PC-9 (cell line): ENCODE measurements around the gene RAB26. TPM values are rescaled to one million over a fixed set of nuclear protein-coding genes. Genes with fewer than 3 reads are reported as not detected.
"Not testable (repeated sequence)": the region's sequence is repeated elsewhere in the genome, so short reads cannot be mapped to it uniquely, and the experiment has no call there.

Source experiments
- BruUV-seq: library from RNA; stranded (reverse); fragments of 400-500 nt; replicated peaks from 2 replicates; lab custom pipeline; 2021; lab: Mats Ljungman, UMichigan
- CTCF ChIA-PET: fragments of 300-600 bp; sonication (Branson Sonifier 250); formaldehyde crosslinking; loops from one replicate; lab custom pipeline; 2022; ENCODE audit warnings: antibody characterized with exemption; lab: Charles Lee
- POLR2A ChIA-PET: fragments of 300-600 bp; sonication (Branson Sonifier 250); formaldehyde crosslinking; loops from one replicate; lab custom pipeline; 2022; ENCODE audit warnings: antibody characterized with exemption; ENCODE audit not compliant: unreplicated experiment; lab: Charles Lee
- DNase-seq, 2 experiments: peaks; one replicate each; pipeline versions ENCODE4 v3.0.0 to v3.0.0-alpha.2; 2015 to 2022; ENCODE audit warnings: mixed read lengths in 1 of 2
- H2AFZ ChIP-seq: fragments of 200-600 bp; sonication (generic); 2 replicates; pipeline ENCODE4 v1.8.1; 2017; ENCODE audit warnings: antibody characterized with exemption
- H3F3A ChIP-seq: fragments of 200-600 bp; sonication (generic); 2 replicates; pipeline ENCODE4 v1.8.1; 2017; ENCODE audit warnings: antibody characterized with exemption, mild to moderate bottlenecking, low read depth; ENCODE audit not compliant: insufficient read depth
- H3K27ac ChIP-seq: fragments of 200-600 bp; sonication (generic); 2 replicates; pipeline ENCODE4 v1.6.1; 2016; ENCODE audit warnings: mixed run types
- H3K27me3 ChIP-seq: fragments of 200-600 bp; sonication (generic); 2 replicates; pipeline ENCODE4 v1.6.1; 2016; ENCODE audit warnings: low read depth, mixed run types; ENCODE audit not compliant: insufficient read depth
- H3K36me3 ChIP-seq: fragments of 200-600 bp; sonication (generic); 2 replicates; pipeline ENCODE4 v1.6.1; 2016; ENCODE audit warnings: low read depth, mixed run types
- H3K4me1 ChIP-seq: fragments of 200-600 bp; sonication (generic); replicated peaks from 2 replicates; pipeline ENCODE4 v1.6.1; 2016; ENCODE audit warnings: mixed run types; ENCODE audit not compliant: insufficient read depth
- H3K4me2 ChIP-seq: fragments of 200-600 bp; sonication (generic); 2 replicates; pipeline ENCODE4 v1.6.1; 2017; ENCODE audit warnings: mixed run types
- H3K4me3 ChIP-seq: fragments of 200-600 bp; sonication (generic); 2 replicates; pipeline ENCODE4 v1.6.1; 2016; ENCODE audit warnings: mixed run types
- H3K79me2 ChIP-seq: fragments of 200-600 bp; sonication (generic); 2 replicates; pipeline ENCODE4 v1.6.1; 2017; ENCODE audit warnings: low read depth, mixed run types
- H3K9me2 ChIP-seq: fragments of 200-600 bp; sonication (generic); 2 replicates; pipeline ENCODE4 v1.8.1; 2017; ENCODE audit warnings: mild to moderate bottlenecking; ENCODE audit not compliant: insufficient read depth
- H3K9me3 ChIP-seq: fragments of 200-600 bp; sonication (generic); 2 replicates; pipeline ENCODE4 v1.8.1; 2016; ENCODE audit warnings: low read depth; ENCODE audit not compliant: insufficient read depth
- H4K20me1 ChIP-seq: fragments of 200-600 bp; sonication (generic); 2 replicates; pipeline ENCODE4 v1.8.1; 2017; ENCODE audit not compliant: insufficient read depth
- intact Hi-C: fragments of 100-400 bp; cut with micrococcal nuclease; formaldehyde crosslinking; loops from one replicate; pipeline ENCODE4 v1.10.0; 2022; ENCODE audit not compliant: unreplicated experiment
- total RNA-seq: library from RNA; stranded (reverse); gene quantifications from 2 replicates; pipeline ENCODE4 v1.2.3, GENCODE V29; 2021

The RAB26 gene
- total RNA-seq, 1 experiment from 2014 or later, result 31.3 TPM

GRCh38 chr16:2110332-2111008 lies 38.0 kb upstream of the RAB26 start:
- BruUV-seq, H3K9me3 ChIP-seq, H3K4me1 ChIP-seq, H3K79me2 ChIP-seq, H3K27ac ChIP-seq, H3K4me2 ChIP-seq, H3K27me3 ChIP-seq, H3F3A ChIP-seq, H3K9me2 ChIP-seq, CTCF ChIA-PET, DNase-seq, intact Hi-C loops, H3K36me3 ChIP-seq, H4K20me1 ChIP-seq, H2AFZ ChIP-seq, POLR2A ChIA-PET, H3K4me3 ChIP-seq: not testable (repeated sequence)

- H3K79me2 ChIP-seq, BruUV-seq, H3K4me2 ChIP-seq, H2AFZ ChIP-seq, CTCF ChIA-PET, H4K20me1 ChIP-seq, H3K27ac ChIP-seq, H3K27me3 ChIP-seq, POLR2A ChIA-PET, H3K4me1 ChIP-seq, H3K9me2 ChIP-seq, H3K9me3 ChIP-seq, H3K36me3 ChIP-seq, H3F3A ChIP-seq, H3K4me3 ChIP-seq, intact Hi-C loops, DNase-seq: not testable (repeated sequence)
Observed at GRCh38 chr16:2111009-2111353, 37.4 kb upstream of the RAB26 start.

- H3K36me3 ChIP-seq, intact Hi-C loops: not testable (repeated sequence)
Observed at GRCh38 chr16:2111412-2112335, 36.8 kb upstream of the RAB26 start.

GRCh38 chr16:2112539-2113106 lies 35.8 kb upstream of the RAB26 start:
- H3K9me3 ChIP-seq, H3K4me2 ChIP-seq, H3K9me2 ChIP-seq, POLR2A ChIA-PET, intact Hi-C loops, H3K27ac ChIP-seq, H3K27me3 ChIP-seq, H3K79me2 ChIP-seq, H4K20me1 ChIP-seq, CTCF ChIA-PET, DNase-seq, H3F3A ChIP-seq, H3K4me1 ChIP-seq, H3K36me3 ChIP-seq, H3K4me3 ChIP-seq, H2AFZ ChIP-seq, BruUV-seq: not testable (repeated sequence)

More at GRCh38 chr16:2111412-2112335, 36.8 kb upstream of the RAB26 start:
- BruUV-seq, H3K9me2 ChIP-seq, CTCF ChIA-PET, H4K20me1 ChIP-seq, H3K27ac ChIP-seq, H3K4me2 ChIP-seq, H3K4me1 ChIP-seq, H3K9me3 ChIP-seq, DNase-seq, H3F3A ChIP-seq, POLR2A ChIA-PET, H3K27me3 ChIP-seq, H3K4me3 ChIP-seq, H2AFZ ChIP-seq, H3K79me2 ChIP-seq: not testable (repeated sequence)

- H3K9me2 ChIP-seq, H2AFZ ChIP-seq, H3F3A ChIP-seq, H3K9me3 ChIP-seq, DNase-seq, H3K36me3 ChIP-seq, intact Hi-C loops, H3K27ac ChIP-seq, H3K4me1 ChIP-seq, H3K27me3 ChIP-seq, H3K79me2 ChIP-seq, H3K4me2 ChIP-seq, POLR2A ChIA-PET, BruUV-seq, H4K20me1 ChIP-seq, CTCF ChIA-PET, H3K4me3 ChIP-seq: not testable (repeated sequence)
Observed at GRCh38 chr16:2114225-2114624, 34.2 kb upstream of the RAB26 start.

- H2AFZ ChIP-seq, H3K27me3 ChIP-seq, H3K4me3 ChIP-seq, BruUV-seq, intact Hi-C loops, H4K20me1 ChIP-seq, H3K9me2 ChIP-seq, CTCF ChIA-PET, H3K79me2 ChIP-seq, H3K4me1 ChIP-seq, H3K27ac ChIP-seq, H3K9me3 ChIP-seq, DNase-seq, H3F3A ChIP-seq, H3K36me3 ChIP-seq, H3K4me2 ChIP-seq, POLR2A ChIA-PET: not testable (repeated sequence)
Observed at GRCh38 chr16:2114885-2115590, 33.4 kb upstream of the RAB26 start.
